ENCODE results near the gene MYH1. TPM values are rescaled to one million over a fixed set of nuclear protein-coding genes. Genes with fewer than 3 reads are reported as not detected.

Gene MYH1
- total RNA-seq, 1 experiment from 2014 or later, result not detected

DNA sequence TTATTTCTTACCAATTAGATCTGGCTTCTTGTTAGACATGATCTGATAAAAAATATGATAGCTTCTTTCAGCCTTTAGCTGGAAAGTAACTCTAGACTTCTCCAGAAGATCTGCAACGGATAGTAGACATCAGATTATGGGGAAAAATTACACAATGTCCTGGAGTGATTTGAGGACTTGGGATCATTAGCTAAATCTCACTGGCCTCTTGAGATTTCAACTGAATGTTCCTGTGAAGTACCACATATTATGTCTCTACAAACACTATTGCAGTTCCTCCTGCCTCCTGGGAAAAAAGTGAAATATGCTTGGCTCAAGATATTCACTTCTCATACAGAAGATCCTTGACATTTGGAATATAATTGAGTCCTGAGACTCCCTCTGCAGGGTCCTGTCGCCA lies 5.5 kb downstream of the MYH1 start:
- in situ Hi-C loops (cut with HindIII; ENCODE audit: low pct_unique_long_range_greater_than_20kb, low sequenced_read_pairs), result no loop called here
- no peak for DNase-seq (ENCODE audit: low read depth)

DNA sequence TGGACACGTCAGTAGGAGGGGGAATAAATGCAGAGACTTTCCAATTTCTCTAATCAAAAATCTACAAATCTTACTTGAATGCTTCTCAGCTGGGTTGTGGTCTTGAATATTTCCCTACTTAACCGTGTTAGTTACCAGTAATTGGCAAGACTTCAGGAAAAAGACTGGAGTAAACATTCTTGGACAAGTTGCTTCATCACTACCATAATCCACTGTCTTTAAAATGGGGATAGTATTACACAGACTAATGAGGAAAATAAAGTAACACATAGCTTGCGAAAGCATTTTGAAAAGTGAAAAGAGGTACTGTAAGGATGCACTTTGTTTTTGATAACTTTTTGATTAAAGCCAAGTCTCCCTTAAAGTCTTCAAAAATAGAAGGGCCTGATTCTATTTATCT lies 18.4 kb downstream of the MYH1 start:
- in situ Hi-C loops (cut with HindIII; ENCODE audit: low pct_unique_long_range_greater_than_20kb, low sequenced_read_pairs), result no loop called here
- no peak for DNase-seq (ENCODE audit: low read depth)

DNA sequence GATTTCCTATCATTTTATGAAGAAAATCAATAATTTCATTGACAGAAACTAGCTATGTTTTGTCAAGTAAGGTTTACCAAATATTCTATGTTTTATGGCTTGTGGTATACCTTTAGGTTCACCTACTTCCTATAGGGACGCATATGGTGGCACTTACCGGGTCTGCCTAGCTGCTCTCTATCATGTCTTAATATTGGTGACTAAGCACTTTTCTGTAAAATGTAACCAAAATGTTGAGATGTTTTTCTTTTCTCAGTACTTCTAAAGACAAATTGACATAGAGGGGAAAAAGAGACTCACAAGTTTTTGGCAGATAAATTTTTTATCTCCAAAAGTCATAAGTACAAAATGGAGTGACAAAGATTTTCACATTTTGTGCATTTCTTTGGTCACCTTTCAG lies 26.3 kb downstream of the MYH1 start:
- in situ Hi-C loops (cut with HindIII; ENCODE audit: low pct_unique_long_range_greater_than_20kb, low sequenced_read_pairs), result no loop called here
- DNase-seq (ENCODE audit: low read depth), result no peak

DNA sequence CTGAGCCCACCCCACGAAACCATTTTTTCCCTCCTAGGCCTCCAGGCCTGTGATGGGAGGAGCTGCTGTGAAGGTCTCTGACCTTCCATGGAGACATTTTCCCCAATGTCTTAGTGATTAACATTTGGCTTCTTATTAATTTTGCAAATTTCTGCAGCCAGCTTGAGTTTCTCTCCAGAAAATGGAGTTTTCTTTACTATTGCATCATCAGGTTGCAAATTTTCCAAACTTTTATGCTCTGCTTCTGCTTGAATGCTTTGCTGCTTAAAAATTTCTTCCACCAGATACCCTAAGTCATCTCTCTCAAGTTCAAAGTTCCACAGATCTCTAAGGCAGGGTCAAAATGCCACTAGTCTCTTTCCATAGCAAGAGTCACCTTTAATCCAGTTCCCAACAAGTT lies 36.1 kb downstream of the MYH1 start:
- in situ Hi-C loops (cut with HindIII; ENCODE audit: low pct_unique_long_range_greater_than_20kb, low sequenced_read_pairs), result no loop called here
- DNase-seq (ENCODE audit: low read depth), result no peak

DNA sequence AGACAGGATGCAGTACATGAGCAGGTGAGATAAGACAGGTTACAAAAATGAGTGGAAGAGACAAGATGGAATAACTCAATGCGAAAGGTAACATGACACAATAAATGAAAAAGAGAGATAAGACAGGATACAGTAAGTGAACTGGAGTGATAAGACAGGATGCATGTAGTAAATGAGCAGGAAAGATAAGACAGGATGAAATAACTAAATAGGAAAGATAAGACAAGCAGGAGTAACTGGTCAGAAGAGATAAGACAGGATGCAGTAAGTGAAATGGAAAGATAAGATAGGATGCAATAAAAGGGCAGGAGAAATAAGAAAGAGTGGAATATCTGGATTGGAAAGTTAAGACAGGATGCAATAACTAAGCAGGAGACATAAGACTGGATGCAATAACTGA lies 40.6 kb downstream of the MYH1 start:
- in situ Hi-C loops (cut with HindIII; ENCODE audit: low pct_unique_long_range_greater_than_20kb, low sequenced_read_pairs), result no loop called here

DNA sequence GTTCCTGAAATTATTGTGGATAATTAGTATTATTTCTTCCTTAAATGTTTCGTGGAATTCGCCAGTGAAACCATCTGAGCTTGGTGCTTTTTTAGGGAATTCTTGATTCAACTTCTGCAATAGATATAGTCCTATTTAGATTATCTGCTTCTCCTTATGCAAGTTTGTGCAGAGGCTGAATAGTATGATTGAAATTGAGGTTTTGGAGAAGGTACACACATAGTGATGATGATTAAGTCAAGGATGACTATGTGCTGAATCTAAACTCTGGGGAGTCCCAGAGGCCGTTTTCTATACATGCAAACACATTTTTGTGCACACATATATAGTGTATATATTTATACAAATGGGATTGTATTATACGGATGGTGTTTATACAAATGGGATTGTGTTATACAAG lies 43.8 kb downstream of the MYH1 start:
- DNase-seq (ENCODE audit: low read depth), result no peak
- in situ Hi-C loops (cut with HindIII; ENCODE audit: low pct_unique_long_range_greater_than_20kb, low sequenced_read_pairs), result no loop called here

More for the DNA sequence above, 40.6 kb downstream of the MYH1 start:
- no peak for DNase-seq (ENCODE audit: low read depth)

DNA sequence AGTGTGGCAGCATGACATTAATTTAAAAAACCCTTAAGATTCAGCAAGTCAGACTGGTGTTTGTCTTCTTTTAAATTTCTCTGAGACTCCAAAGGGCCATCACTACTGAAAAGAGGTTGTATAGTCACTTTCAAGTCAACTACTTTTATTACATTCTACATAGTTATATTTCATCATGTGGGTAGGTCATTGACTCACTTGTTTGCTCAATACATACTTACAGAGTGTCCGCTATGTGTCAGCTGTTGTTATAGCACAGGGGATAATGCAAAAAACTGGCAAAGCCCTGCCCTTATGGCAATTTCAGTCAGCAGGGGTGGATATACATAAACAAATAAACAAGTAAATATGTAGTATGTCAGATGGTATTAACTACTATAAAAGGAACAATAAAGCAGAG lies 46.5 kb downstream of the MYH1 start:
- in situ Hi-C loops (cut with HindIII; ENCODE audit: low pct_unique_long_range_greater_than_20kb, low sequenced_read_pairs), result no loop called here
- no peak for DNase-seq (ENCODE audit: low read depth)

DNA sequence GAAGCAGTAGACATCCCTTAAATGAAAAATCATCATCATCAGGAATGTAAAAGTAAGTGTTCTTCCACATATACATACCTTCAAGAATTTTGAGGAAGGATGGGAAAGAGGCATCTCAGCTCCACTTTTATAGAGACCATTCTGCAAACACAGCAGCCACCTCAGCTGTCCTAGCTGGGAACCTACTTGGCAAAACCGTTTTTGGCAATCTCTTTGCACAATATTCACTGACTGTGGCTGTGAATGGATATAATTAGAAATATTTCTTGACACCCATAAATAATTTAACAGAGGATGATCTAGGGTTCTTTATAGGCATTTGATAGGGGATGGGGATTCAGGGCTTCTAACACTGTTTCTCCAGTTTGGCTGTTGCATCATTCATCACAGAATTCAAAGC lies 48.9 kb downstream of the MYH1 start, which contains the start of gene MYH4:
Gene MYH4, minus strand, starts transcription at position 101 of the 400 bp plus-strand sequence. CDS start 2,814 bp downstream, outside the sequence.
- in situ Hi-C loops (cut with HindIII; ENCODE audit: low pct_unique_long_range_greater_than_20kb, low sequenced_read_pairs), result no loop called here
- DNase-seq (ENCODE audit: low read depth), result no peak

DNA sequence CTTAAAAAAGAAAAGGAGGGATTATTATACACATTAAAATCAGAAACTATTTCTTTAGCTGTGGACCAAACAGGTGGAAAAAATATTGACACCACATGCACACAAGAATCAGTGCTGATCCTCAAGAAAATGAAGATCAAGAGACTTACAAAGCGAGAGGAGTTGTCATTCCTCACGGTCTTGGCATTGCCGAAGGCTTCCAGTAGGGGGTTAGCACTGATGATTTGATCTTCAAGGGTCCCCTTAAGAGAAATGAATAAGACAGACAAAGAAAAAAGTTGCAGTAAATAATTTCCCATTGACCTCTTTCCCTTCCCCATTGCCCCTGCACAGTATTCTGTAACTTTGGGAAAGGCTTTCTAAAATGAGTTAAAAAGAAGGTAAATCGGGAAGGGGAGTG lies 54.9 kb downstream of the MYH1 start:
- in situ Hi-C loops (cut with HindIII; ENCODE audit: low pct_unique_long_range_greater_than_20kb, low sequenced_read_pairs), result no loop called here
- DNase-seq (ENCODE audit: low read depth), result no peak

DNA sequence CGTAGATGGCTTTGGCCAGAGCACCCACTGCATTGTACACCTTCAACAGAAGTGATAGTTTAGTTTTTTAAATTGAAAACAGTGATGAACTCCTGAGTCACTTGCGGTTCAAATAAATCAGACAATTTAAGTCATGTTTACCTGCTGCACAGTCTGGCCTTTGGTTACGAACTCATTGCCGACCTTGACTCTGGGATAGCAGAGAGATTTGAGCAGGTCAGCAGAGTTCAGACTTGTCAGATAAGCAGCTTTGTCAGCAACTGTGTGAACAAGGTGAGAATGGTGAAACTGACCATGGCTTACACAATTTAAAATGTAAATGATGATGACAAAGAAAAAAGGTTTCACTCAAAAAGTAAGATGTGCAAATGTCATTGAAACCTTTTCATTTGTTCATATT lies 58.3 kb downstream of the MYH1 start:
- in situ Hi-C loops (cut with HindIII; ENCODE audit: low pct_unique_long_range_greater_than_20kb, low sequenced_read_pairs), result no loop called here
- no peak for DNase-seq (ENCODE audit: low read depth)

DNA sequence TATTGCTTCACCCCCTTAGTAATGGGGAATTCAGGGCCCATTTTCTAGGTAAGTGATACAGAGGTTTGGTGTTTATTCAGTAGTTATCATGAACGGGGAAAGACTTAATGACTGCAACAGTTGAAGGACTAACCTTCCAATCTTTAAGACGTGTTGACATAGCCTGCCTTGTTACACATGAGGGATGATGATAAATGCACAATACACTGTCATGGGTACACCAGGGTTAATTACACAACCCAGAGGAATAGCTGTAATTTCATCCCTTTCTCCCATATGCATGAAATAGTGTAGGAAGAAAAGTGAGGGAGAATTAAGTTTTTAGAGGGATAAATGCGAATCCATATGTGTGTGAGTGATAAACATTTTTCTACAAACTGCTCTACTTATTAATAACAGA lies 59.6 kb downstream of the MYH1 start:
- DNase-seq (ENCODE audit: low read depth), result no peak
- in situ Hi-C loops (cut with HindIII; ENCODE audit: low pct_unique_long_range_greater_than_20kb, low sequenced_read_pairs), result no loop called here

DNA sequence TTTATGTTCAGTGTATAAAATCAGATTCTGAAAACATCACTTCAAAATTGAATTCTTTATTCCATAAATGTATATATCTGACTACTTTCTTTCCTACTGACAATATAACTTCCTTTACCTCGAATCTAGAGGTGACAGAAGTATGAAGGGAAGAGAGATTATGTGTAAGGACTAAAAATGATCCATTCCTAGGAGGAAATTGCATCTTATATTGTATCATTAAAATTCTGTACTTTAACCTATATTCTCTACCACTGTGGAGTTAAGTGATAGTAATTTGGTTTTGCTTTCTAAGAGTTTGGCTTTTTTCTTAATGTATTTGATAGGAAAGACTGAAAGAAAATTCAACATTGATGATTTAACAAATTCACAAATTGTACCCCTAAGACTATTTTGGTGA lies 60.4 kb downstream of the MYH1 start:
- DNase-seq (ENCODE audit: low read depth), result no peak
- in situ Hi-C loops (cut with HindIII; ENCODE audit: low pct_unique_long_range_greater_than_20kb, low sequenced_read_pairs), result no loop called here

DNA sequence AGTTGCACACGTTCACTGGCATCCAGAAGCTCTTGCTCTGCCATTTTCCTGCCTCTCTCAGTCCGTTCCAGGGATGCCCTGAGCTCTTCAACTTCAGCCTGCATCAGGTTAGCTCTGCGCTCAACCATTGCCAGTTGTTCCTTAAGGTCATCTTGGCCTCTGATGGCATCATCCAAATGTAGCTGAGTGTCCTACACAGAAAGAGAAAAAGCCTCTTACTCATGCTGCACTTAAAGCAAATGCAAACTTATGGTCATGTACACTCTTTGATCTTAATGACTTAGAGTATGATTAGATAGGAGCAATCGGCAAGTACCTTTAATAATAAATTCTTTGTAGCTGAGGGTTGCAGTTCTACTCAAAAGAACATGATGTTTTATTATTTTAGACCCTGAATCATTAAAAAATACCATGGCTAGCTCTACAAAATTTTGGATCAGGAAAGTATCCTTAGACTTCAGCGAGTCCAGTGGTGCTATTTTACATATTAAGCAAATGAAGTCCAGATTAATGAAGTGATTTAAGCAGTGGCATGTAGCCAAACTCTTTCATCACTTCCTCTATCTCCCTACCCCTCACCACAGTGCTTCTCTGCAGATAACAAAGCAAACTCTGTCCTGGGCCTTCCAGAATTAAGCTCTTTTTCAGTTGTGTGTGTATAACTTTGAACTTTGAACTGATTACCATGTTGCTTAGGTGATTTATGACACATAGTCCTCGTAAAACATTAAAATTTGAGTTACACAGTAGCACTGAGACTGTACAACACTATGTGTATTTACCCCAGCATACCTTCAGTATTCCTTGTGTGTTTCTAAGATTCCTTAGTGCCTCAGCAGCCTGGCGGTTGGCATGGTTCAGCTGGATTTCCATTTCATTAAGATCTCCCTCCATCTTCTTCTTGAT lies 71.1 kb downstream of the MYH1 start:
- DNase-seq (ENCODE audit: low read depth), result no peak
- in situ Hi-C loops (cut with HindIII; ENCODE audit: low pct_unique_long_range_greater_than_20kb, low sequenced_read_pairs), result no loop called here

Other genes starting within 250 kb of the MYH1 start
- gene MYH13, start 145.5 kb downstream of the MYH1 start, total RNA-seq (2014; rRNA removed; shearing (Covaris generic); ENCODE audit: low replicate concordance), result not detected in 2 replicates
- gene MYH8, start 96.6 kb downstream of the MYH1 start, total RNA-seq (2014; rRNA removed; shearing (Covaris generic); ENCODE audit: low replicate concordance), result not detected in 2 replicates
- not detected in 2 replicates for gene MYH4, start 49.0 kb downstream of the MYH1 start, total RNA-seq (2014; rRNA removed; shearing (Covaris generic); ENCODE audit: low replicate concordance)
- not detected in 2 replicates for gene MYH2, start 31.1 kb upstream of the MYH1 start, total RNA-seq (2014; rRNA removed; shearing (Covaris generic); ENCODE audit: low replicate concordance)
- 0.03 TPM in 1 of 2 replicates, not detected in the other for gene MYH3, start 138.8 kb upstream of the MYH1 start, total RNA-seq (2014; rRNA removed; shearing (Covaris generic); ENCODE audit: low replicate concordance)
- gene SCO1, start 179.0 kb upstream of the MYH1 start, total RNA-seq (2014; rRNA removed; shearing (Covaris generic); ENCODE audit: low replicate concordance), result 10.5 and 14.9 TPM in 2 replicates
- 1.9 and 4.0 TPM in 2 replicates for gene ADPRM, start 179.1 kb upstream of the MYH1 start, total RNA-seq (2014; rRNA removed; shearing (Covaris generic); ENCODE audit: low replicate concordance)
- 0.14 and 1.4 TPM in 2 replicates for gene TMEM220, start 211.5 kb upstream of the MYH1 start, total RNA-seq (2014; rRNA removed; shearing (Covaris generic); ENCODE audit: low replicate concordance)

All from Caki2 (cell line).